ENCODE measurements around the gene SMS.

Gene SMS

DNA sequence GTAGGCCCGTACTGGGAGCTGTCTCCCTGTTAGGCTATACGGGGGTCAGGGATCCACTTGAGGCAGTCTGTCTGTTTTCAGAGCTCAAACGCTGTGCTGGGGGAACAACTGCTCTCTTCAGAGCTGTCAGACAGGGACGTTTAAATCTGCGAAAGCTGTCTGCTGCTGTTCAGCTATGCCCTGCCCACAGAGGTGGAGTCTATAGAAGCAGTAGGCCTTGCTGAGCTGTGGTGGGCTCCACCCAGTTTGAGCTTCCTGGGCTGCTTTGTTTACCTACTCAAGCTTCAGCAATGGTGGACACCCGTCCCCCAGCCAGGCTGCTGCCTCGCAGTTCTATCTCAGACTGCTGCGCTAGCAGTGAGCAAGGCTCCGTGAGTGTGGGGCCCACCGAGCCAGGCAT lies 64.4 kb downstream of the SMS start:
- DNase-seq, result no peak
- Histone ChIP-seq H3K4me2 (ENCODE audit: low read depth, low read length) (no peak overlapping the region), H3K4me1 (ENCODE audit: low read length) (no peaks in the 10 kb centered on the region), H3K36me3 (replicated peaks; ENCODE audit: insufficient read depth, low read length) (no peaks in the 10 kb centered on the region), H4K20me1 (ENCODE audit: insufficient read depth, low read length) (no peaks in the 10 kb centered on the region), H3K9me2 (replicated peaks; ENCODE audit: insufficient read depth, low read length) (no peaks in the 10 kb centered on the region), H3K79me2 (ENCODE audit: low read length) (no peaks in the 10 kb centered on the region), H3K27me3 (replicated peaks; ENCODE audit: insufficient read depth, low read length) (no peaks in the 10 kb centered on the region), H3F3A (ENCODE audit: insufficient read depth, low read length) (no peaks in the 10 kb centered on the region), H3K4me3 (ENCODE audit: low read length) (no peak overlapping the region), H3K9me3 (replicated peaks; ENCODE audit: insufficient read depth, low read length) (no peaks in the 10 kb centered on the region), H2AFZ (ENCODE audit: low read length) (no peak overlapping the region), H3K9ac (ENCODE audit: low read length) (no peak overlapping the region), H3K27ac (ENCODE audit: low read length) (no peak overlapping the region)
- TF ChIP-seq EZH2 (optimal IDR thresholded peaks at IDR 0.05; ENCODE audit: low read depth, low read length) (no peak), EZH2phosphoT487 (IDR thresholded peaks at IDR 0.05; ENCODE audit: low read length) (no peak)
- TF ChIP-seq, protein P1, sequence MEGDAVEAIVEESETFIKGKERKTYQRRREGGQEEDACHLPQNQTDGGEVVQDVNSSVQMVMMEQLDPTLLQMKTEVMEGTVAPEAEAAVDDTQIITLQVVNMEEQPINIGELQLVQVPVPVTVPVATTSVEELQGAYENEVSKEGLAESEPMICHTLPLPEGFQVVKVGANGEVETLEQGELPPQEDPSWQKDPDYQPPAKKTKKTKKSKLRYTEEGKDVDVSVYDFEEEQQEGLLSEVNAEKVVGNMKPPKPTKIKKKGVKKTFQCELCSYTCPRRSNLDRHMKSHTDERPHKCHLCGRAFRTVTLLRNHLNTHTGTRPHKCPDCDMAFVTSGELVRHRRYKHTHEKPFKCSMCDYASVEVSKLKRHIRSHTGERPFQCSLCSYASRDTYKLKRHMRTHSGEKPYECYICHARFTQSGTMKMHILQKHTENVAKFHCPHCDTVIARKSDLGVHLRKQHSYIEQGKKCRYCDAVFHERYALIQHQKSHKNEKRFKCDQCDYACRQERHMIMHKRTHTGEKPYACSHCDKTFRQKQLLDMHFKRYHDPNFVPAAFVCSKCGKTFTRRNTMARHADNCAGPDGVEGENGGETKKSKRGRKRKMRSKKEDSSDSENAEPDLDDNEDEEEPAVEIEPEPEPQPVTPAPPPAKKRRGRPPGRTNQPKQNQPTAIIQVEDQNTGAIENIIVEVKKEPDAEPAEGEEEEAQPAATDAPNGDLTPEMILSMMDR (IDR thresholded peaks at IDR 0.05; ENCODE audit: low read length), result no peak

GRCh38 chrX:22012051-22012450 lies 71.5 kb downstream of the SMS start:
- H3K27ac ChIP-seq (ENCODE audit: low read length), result no peak overlapping the region
- no peaks in the 10 kb centered on the region for H3K36me3 ChIP-seq (replicated peaks; ENCODE audit: insufficient read depth, low read length)
- H3K4me2 ChIP-seq (ENCODE audit: low read depth, low read length), result no peak overlapping the region
- no peak overlapping the region for H2AFZ ChIP-seq (ENCODE audit: low read length)
- no peak overlapping the region for H3K9ac ChIP-seq (ENCODE audit: low read length)
- H3K27me3 ChIP-seq (replicated peaks; ENCODE audit: insufficient read depth, low read length), result no peaks in the 10 kb centered on the region
- no peaks in the 10 kb centered on the region for H3F3A ChIP-seq (ENCODE audit: insufficient read depth, low read length)
- TF ChIP-seq, protein P1 (IDR thresholded peaks at IDR 0.05; ENCODE audit: low read length), result no peak
- TF ChIP-seq EZH2phosphoT487 (IDR thresholded peaks at IDR 0.05; ENCODE audit: low read length) (no peak), EZH2 (optimal IDR thresholded peaks at IDR 0.05; ENCODE audit: low read depth, low read length) (no peak)
- no peaks in the 10 kb centered on the region for H3K9me3 ChIP-seq (replicated peaks; ENCODE audit: insufficient read depth, low read length)
- H4K20me1 ChIP-seq (ENCODE audit: insufficient read depth, low read length), result no peaks in the 10 kb centered on the region
- H3K9me2 ChIP-seq (replicated peaks; ENCODE audit: insufficient read depth, low read length), result no peaks in the 10 kb centered on the region
- H3K4me1 ChIP-seq (ENCODE audit: low read length), result no peaks in the 10 kb centered on the region
- H3K4me3 ChIP-seq (ENCODE audit: low read length), result no peak overlapping the region
- no peak for DNase-seq
- no peaks in the 10 kb centered on the region for H3K79me2 ChIP-seq (ENCODE audit: low read length)

DNA sequence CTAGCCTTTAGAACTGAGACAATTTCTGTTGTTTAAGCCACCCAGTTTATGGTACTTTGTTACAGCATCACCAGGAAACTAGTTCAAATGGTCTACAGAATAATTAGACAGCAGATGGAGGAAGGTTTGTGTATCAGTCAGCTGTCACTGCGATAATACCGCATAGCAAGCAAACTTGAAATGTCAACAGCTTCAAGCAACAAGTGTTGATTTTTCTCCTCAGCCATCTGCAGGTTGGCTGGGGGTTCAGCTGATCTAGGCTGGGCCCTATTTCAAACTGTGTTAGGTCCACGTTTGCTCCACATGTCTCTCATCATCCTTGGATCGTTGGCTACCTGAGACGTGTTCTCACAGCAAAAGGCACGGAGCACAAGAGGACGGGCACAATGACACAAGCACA lies 72.4 kb downstream of the SMS start:
- Histone ChIP-seq H3K9me3 (replicated peaks; ENCODE audit: insufficient read depth, low read length) (no peaks in the 10 kb centered on the region), H3K4me1 (ENCODE audit: low read length) (no peaks in the 10 kb centered on the region), H3K79me2 (ENCODE audit: low read length) (no peaks in the 10 kb centered on the region), H3F3A (ENCODE audit: insufficient read depth, low read length) (no peaks in the 10 kb centered on the region), H3K4me3 (ENCODE audit: low read length) (no peak overlapping the region), H3K36me3 (replicated peaks; ENCODE audit: insufficient read depth, low read length) (no peaks in the 10 kb centered on the region), H3K9ac (ENCODE audit: low read length) (no peak overlapping the region), H3K27ac (ENCODE audit: low read length) (no peak overlapping the region), H3K4me2 (ENCODE audit: low read depth, low read length) (no peak overlapping the region), H2AFZ (ENCODE audit: low read length) (no peak overlapping the region), H4K20me1 (ENCODE audit: insufficient read depth, low read length) (no peaks in the 10 kb centered on the region), H3K9me2 (replicated peaks; ENCODE audit: insufficient read depth, low read length) (no peaks in the 10 kb centered on the region), H3K27me3 (replicated peaks; ENCODE audit: insufficient read depth, low read length) (no peaks in the 10 kb centered on the region)
- no peak for DNase-seq
- no peak for TF ChIP-seq EZH2 (optimal IDR thresholded peaks at IDR 0.05; ENCODE audit: low read depth, low read length)
- no peak for TF ChIP-seq EZH2phosphoT487 (IDR thresholded peaks at IDR 0.05; ENCODE audit: low read length)
- TF ChIP-seq, protein P1 (IDR thresholded peaks at IDR 0.05; ENCODE audit: low read length), result no peak
